Lower leg skin (tissue), 3 donors: ENCODE results near the gene KPNA3.

Source experiments
- POLR2A ChIP-seq, 2 donors: fragments of 450-650 bp; IDR thresholded peaks; one replicate each; pipeline ENCODE4 v1.6.1; 2016 to 2017; ENCODE audit warnings: antibody characterized with exemption in 2 of 2, mild to moderate bottlenecking in 1 of 2, moderate library complexity in 1 of 2
- TF ChIP-seq, protein P1 (sequence below), 3 donors: fragments of 450-650 bp; IDR thresholded peaks; one replicate each; pipeline ENCODE4 v1.5.1; 2016; ENCODE audit warnings: antibody characterized with exemption in 3 of 3, mild to moderate bottlenecking in 3 of 3, moderate library complexity in 2 of 3

DNA sequence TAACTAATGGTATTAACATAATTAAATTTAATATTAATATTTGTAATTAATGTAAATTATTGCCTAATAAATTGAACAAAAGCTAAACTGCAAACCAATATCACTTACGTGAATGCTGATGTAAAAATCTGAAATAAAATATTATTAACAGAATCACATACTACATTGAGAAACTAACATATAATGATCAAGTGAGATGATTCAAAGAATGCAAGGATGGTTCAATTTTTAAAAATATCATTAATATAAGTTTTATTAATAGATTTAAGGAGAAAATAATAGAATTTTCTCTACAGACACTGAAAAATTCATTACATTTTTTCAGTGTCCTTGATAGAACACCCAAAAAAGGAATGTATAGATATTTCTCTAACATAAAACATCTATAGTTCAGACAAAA is 77.7 kb downstream of the KPNA3 start:
- TF ChIP-seq, protein P1, sequence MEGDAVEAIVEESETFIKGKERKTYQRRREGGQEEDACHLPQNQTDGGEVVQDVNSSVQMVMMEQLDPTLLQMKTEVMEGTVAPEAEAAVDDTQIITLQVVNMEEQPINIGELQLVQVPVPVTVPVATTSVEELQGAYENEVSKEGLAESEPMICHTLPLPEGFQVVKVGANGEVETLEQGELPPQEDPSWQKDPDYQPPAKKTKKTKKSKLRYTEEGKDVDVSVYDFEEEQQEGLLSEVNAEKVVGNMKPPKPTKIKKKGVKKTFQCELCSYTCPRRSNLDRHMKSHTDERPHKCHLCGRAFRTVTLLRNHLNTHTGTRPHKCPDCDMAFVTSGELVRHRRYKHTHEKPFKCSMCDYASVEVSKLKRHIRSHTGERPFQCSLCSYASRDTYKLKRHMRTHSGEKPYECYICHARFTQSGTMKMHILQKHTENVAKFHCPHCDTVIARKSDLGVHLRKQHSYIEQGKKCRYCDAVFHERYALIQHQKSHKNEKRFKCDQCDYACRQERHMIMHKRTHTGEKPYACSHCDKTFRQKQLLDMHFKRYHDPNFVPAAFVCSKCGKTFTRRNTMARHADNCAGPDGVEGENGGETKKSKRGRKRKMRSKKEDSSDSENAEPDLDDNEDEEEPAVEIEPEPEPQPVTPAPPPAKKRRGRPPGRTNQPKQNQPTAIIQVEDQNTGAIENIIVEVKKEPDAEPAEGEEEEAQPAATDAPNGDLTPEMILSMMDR (IDR thresholded peaks at IDR 0.05), result no peak
- no peak for TF ChIP-seq POLR2A (IDR thresholded peaks at IDR 0.05)
